ENCODE results near the gene EIF3L. TPM values are rescaled to one million over a fixed set of nuclear protein-coding genes. Genes with fewer than 3 reads are reported as not detected.

Gene EIF3L
- polyA plus RNA-seq, 1 of the 3 experiments (the other 2 are of a cell fraction): 478 TPM

DNA sequence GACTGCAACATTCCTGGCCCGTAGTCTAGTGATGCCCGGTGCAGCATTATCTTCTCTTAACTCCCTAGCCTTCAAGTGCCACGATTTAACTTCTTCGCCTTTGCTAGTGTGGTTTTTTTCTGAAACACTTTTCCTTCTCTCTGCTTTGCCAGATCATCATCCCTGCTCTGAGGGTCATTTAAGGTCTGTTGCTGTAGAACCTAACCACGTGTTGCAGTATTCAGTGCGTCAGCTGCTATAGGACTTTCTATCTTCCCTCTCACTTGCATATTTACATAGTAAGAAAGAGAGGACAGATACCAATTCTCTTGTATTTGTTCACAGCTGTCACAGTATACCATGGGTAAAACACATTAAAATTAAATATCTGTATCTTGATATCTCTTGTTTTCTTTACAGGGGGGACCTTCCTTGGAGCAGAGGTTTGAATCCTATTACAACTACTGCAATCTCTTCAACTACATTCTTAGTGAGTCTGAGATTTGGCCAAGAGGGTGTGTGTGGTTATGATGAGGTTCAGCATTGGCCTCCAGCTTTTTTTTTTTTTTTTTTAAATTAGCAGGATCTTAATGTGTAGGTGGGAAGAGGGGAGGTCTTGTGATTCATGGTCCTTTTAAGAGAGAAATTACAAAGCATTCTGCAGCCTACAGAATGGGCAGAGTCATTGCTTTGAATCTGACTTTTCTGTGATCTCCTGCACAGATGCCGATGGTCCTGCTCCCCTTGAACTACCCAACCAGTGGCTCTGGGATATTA is 13.5 kb downstream of the EIF3L start:
- Histone ChIP-seq H3K9me2 (no peaks in the 10 kb centered on the region), H3K9me3 (no peaks in the 10 kb centered on the region), H3K4me1 (ENCODE audit: control insufficient read depth in 1 of 2, insufficient read depth in 2 of 2, low read depth in 1 of 2, low read length in 1 of 2) (0 out of 4 replicates have a peak, but pooled peaks cover 0 to 2% of the 10 kb centered on the region in 2 experiments), H3K4me3 (ENCODE audit: low read depth in 2 of 2, low read length in 1 of 2) (no peak overlapping the region), H3K9ac (no peak overlapping the region), H3K4me2 (no peak overlapping the region), H3K79me2 (ENCODE audit: insufficient read depth) (peaks cover 61% of the 10 kb centered on the region), H2AFZ (ENCODE audit: low read depth) (no peak overlapping the region), H3K27ac (ENCODE audit: low read depth in 2 of 2, low read length in 1 of 2) (no peak overlapping the region; a peak in 1 of 4 replicates), H3K36me3 (replicated peaks in 1 of 2; ENCODE audit: control insufficient read depth in 1 of 2, insufficient read depth in 2 of 2, low read length in 1 of 2) (peaks cover 59 to 63% of the 10 kb centered on the region in 2 experiments), H3F3A (replicated peaks; ENCODE audit: insufficient read depth) (peaks cover 40% of the 10 kb centered on the region), H4K20me1 (ENCODE audit: insufficient read depth) (no peaks in the 10 kb centered on the region), H3K27me3 (ENCODE audit: insufficient read depth) (no peaks in the 10 kb centered on the region)
- ChIA-PET CTCF (interaction anchor here (0.6 to 12.6 kb wide), 33 partner anchors 7 to 177 kb away, joined by 3 to 182 read pairs (median 5); partner anchors contain the start of genes EIF3L, GALR3, GCAT and MICALL1), POLR2A (interaction anchor here (0.6 to 1.1 kb wide), 4 partner anchors 12 to 45 kb away, joined by 3 to 4 read pairs (median 4); no protein-coding TSS in a partner anchor)
- no peak for DNase-seq
- WGBS (ENCODE audit: low lambda C conversion rate): 92% methylated on average over 7 of the region's 7 CpGs
- TF ChIP-seq POLR2AphosphoS5 (IDR thresholded peaks at IDR 0.05; ENCODE audit: low read depth, low read length) (no peak), TEAD4 (IDR thresholded peaks at IDR 0.05; ENCODE audit: borderline replicate concordance, insufficient read depth) (no peak), MXI1 (IDR thresholded peaks at IDR 0.05; ENCODE audit: low read depth, low read length) (no peak), TAF1 (IDR thresholded peaks at IDR 0.05; ENCODE audit: borderline replicate concordance, low read depth, low read length) (no peak), YY1 (IDR thresholded peaks at IDR 0.05; ENCODE audit: low read depth) (no peak), FOXM1 (IDR thresholded peaks at IDR 0.05; ENCODE audit: low read depth) (no peak), TCF12 (IDR thresholded peaks at IDR 0.05) (no peak), NRF1 (IDR thresholded peaks at IDR 0.05; ENCODE audit: low read depth, low read length) (no peak), CHD2 (IDR thresholded peaks at IDR 0.05; ENCODE audit: low read length, partially characterized antibody) (no peak), GATA2 (CRISPR knock-in tag; IDR thresholded peaks at IDR 0.05) (no peak), NFIC (IDR thresholded peaks at IDR 0.05; ENCODE audit: borderline replicate concordance) (no peak), RXRA (IDR thresholded peaks at IDR 0.05; ENCODE audit: borderline replicate concordance, low read depth) (no peak), SMC3 (IDR thresholded peaks at IDR 0.05; ENCODE audit: low read depth, low read length) (no peak)
- TF ChIP-seq, protein P1, sequence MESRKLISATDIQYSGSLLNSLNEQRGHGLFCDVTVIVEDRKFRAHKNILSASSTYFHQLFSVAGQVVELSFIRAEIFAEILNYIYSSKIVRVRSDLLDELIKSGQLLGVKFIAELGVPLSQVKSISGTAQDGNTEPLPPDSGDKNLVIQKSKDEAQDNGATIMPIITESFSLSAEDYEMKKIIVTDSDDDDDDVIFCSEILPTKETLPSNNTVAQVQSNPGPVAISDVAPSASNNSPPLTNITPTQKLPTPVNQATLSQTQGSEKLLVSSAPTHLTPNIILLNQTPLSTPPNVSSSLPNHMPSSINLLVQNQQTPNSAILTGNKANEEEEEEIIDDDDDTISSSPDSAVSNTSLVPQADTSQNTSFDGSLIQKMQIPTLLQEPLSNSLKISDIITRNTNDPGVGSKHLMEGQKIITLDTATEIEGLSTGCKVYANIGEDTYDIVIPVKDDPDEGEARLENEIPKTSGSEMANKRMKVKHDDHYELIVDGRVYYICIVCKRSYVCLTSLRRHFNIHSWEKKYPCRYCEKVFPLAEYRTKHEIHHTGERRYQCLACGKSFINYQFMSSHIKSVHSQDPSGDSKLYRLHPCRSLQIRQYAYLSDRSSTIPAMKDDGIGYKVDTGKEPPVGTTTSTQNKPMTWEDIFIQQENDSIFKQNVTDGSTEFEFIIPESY (IDR thresholded peaks at IDR 0.05; ENCODE audit: borderline replicate concordance, low read depth): no peak

DNA sequence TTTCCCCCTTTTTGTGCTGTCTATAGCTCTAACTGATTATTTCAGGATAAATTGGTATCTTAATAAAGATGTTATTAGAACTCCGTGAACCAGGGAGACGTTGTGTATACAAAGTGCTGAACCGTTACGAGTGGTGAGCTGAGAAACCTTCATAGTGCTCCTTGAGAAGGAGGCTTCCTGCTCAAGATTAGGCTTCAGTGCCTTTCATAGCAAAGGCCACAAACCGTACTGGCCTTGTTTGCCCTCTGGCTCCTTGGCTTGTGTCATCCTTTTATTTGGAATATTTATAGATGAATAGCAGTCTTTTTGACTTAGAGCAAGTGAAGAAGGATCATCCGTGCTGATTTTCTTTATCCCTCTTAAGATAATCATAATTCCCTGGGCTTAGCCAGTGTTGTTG is 16.3 kb downstream of the EIF3L start:
- Histone ChIP-seq H3K9me3 (no peaks in the 10 kb centered on the region), H4K20me1 (ENCODE audit: insufficient read depth) (no peaks in the 10 kb centered on the region), H3F3A (replicated peaks; ENCODE audit: insufficient read depth) (peaks cover 31% of the 10 kb centered on the region), H3K36me3 (replicated peaks in 1 of 2; ENCODE audit: control insufficient read depth in 1 of 2, insufficient read depth in 2 of 2, low read length in 1 of 2) (peaks cover 59 to 64% of the 10 kb centered on the region in 2 experiments), H3K9ac (no peak overlapping the region), H3K27me3 (ENCODE audit: insufficient read depth) (no peaks in the 10 kb centered on the region), H3K79me2 (ENCODE audit: insufficient read depth) (peaks cover 54% of the 10 kb centered on the region), H3K4me3 (ENCODE audit: low read depth in 2 of 2, low read length in 1 of 2) (no peak overlapping the region), H3K27ac (ENCODE audit: low read depth in 2 of 2, low read length in 1 of 2) (no peak overlapping the region), H3K4me2 (no peak overlapping the region), H3K9me2 (no peaks in the 10 kb centered on the region), H2AFZ (ENCODE audit: low read depth) (no peak overlapping the region), H3K4me1 (ENCODE audit: control insufficient read depth in 1 of 2, insufficient read depth in 2 of 2, low read depth in 1 of 2, low read length in 1 of 2) (0 out of 4 replicates have a peak, but pooled peaks cover 0 to 2% of the 10 kb centered on the region in 2 experiments)
- no peak for DNase-seq
- ChIA-PET CTCF (interaction anchor here (1.2 to 12.6 kb wide), 2 partner anchors 40 to 48 kb away, joined by 3 to 182 read pairs; partner anchors contain the start of genes GALR3 and MICALL1), POLR2A (no interaction called here)
- 94% methylated on average over 6 of the region's 6 CpGs for WGBS (ENCODE audit: low lambda C conversion rate)
- TF ChIP-seq CHD2 (IDR thresholded peaks at IDR 0.05; ENCODE audit: low read length, partially characterized antibody): no peak
- TF ChIP-seq, protein P2, sequence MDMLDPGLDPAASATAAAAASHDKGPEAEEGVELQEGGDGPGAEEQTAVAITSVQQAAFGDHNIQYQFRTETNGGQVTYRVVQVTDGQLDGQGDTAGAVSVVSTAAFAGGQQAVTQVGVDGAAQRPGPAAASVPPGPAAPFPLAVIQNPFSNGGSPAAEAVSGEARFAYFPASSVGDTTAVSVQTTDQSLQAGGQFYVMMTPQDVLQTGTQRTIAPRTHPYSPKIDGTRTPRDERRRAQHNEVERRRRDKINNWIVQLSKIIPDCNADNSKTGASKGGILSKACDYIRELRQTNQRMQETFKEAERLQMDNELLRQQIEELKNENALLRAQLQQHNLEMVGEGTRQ (IDR thresholded peaks at IDR 0.05; ENCODE audit: borderline replicate concordance, low read depth, low read length): no peak
- no peak for TF ChIP-seq MXI1 (IDR thresholded peaks at IDR 0.05; ENCODE audit: low read depth, low read length)
- TF ChIP-seq, protein P3, sequence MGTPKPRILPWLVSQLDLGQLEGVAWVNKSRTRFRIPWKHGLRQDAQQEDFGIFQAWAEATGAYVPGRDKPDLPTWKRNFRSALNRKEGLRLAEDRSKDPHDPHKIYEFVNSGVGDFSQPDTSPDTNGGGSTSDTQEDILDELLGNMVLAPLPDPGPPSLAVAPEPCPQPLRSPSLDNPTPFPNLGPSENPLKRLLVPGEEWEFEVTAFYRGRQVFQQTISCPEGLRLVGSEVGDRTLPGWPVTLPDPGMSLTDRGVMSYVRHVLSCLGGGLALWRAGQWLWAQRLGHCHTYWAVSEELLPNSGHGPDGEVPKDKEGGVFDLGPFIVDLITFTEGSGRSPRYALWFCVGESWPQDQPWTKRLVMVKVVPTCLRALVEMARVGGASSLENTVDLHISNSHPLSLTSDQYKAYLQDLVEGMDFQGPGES (IDR thresholded peaks at IDR 0.05; ENCODE audit: low read depth, low read length): no peak
- no peak for TF ChIP-seq SIN3A (IDR thresholded peaks at IDR 0.05; ENCODE audit: borderline replicate concordance, low read depth, low read length)
- TF ChIP-seq TEAD4 (IDR thresholded peaks at IDR 0.05; ENCODE audit: borderline replicate concordance, insufficient read depth): no peak
- TF ChIP-seq GATA2 (CRISPR knock-in tag; IDR thresholded peaks at IDR 0.05): no peak

Data from SK-N-SH (cell line).